ENCODE data around the gene FLII. TPM values are rescaled to one million over a fixed set of nuclear protein-coding genes. Genes with fewer than 3 reads are reported as not detected.

Gene FLII
- total RNA-seq, 2 donors from 2014 or later: 299 to 335 TPM

- H3K36me3 Mint-ChIP-seq (ENCODE audit: low read depth): peaks cover 74% of the 10 kb centered on the region
- DNase-seq: no peak
- no peaks in the 10 kb centered on the region for H3K27me3 ChIP-seq (ENCODE audit: control insufficient read depth, insufficient read depth, low read length, poor library complexity, severe bottlenecking)
- H3K4me1 ChIP-seq (ENCODE audit: control insufficient read depth, insufficient read depth, low read length): no peaks in the 10 kb centered on the region
- H3K9ac ChIP-seq (ENCODE audit: extremely low read depth, low read length, poor library complexity, severe bottlenecking): no peak overlapping the region
- TF ChIP-seq CTCF (conservative IDR thresholded peaks at IDR 0.05): no peak
- H3K9me3 Mint-ChIP-seq: no peaks in the 10 kb centered on the region
- no peak overlapping the region for H3K4me3 Mint-ChIP-seq
- WGBS, 2 experiments (ENCODE audit: insufficient coverage in 1 of 2, insufficient read length in 1 of 2): 95 to 98% methylated on average over 9 of the region's 9 CpGs
- peaks cover 92% of the 10 kb centered on the region for H3K36me3 ChIP-seq (ENCODE audit: control insufficient read depth, insufficient read depth, low read length)
- H3K27me3 Mint-ChIP-seq (ENCODE audit: insufficient read depth): no peaks in the 10 kb centered on the region
- H3K9me3 ChIP-seq (ENCODE audit: control insufficient read depth, low read length): no peaks in the 10 kb centered on the region
- H3K4me3 ChIP-seq (ENCODE audit: low read length): no peak overlapping the region
- H3K4me1 Mint-ChIP-seq: peaks cover 6% of the 10 kb centered on the region
- no peak overlapping the region for H3K27ac ChIP-seq (ENCODE audit: low read depth, low read length)
- peak overlapping the region; percentile 72 for H3K27ac Mint-ChIP-seq
Measured at GRCh38 chr17:18250259-18250658, 8.3 kb downstream of the FLII start.

GRCh38 chr17:18248811-18249210, 9.7 kb downstream of the FLII start:
- 96 to 100% methylated on average over 1 to 7 of the region's 7 CpGs for WGBS, 2 experiments (ENCODE audit: insufficient coverage in 1 of 2, insufficient read length in 1 of 2)
- Histone ChIP-seq H3K9me3 (ENCODE audit: control insufficient read depth, low read length) (no peaks in the 10 kb centered on the region), H3K27ac (ENCODE audit: low read depth, low read length) (no peak overlapping the region), H3K4me1 (ENCODE audit: control insufficient read depth, insufficient read depth, low read length) (no peaks in the 10 kb centered on the region), H3K36me3 (ENCODE audit: control insufficient read depth, insufficient read depth, low read length) (peaks cover 84% of the 10 kb centered on the region), H3K27me3 (ENCODE audit: control insufficient read depth, insufficient read depth, low read length, poor library complexity, severe bottlenecking) (no peaks in the 10 kb centered on the region), H3K9ac (ENCODE audit: extremely low read depth, low read length, poor library complexity, severe bottlenecking) (no peak overlapping the region), H3K4me3 (ENCODE audit: low read length) (no peak overlapping the region)
- no peak for DNase-seq
- no peak overlapping the region for H3K4me3 Mint-ChIP-seq
- no peak overlapping the region for H3K27ac Mint-ChIP-seq
- H3K27me3 Mint-ChIP-seq (ENCODE audit: insufficient read depth): no peaks in the 10 kb centered on the region
- H3K9me3 Mint-ChIP-seq: no peaks in the 10 kb centered on the region
- H3K4me1 Mint-ChIP-seq: peaks cover 6% of the 10 kb centered on the region
- H3K36me3 Mint-ChIP-seq (ENCODE audit: low read depth): peaks cover 74% of the 10 kb centered on the region
- no peak for TF ChIP-seq CTCF (conservative IDR thresholded peaks at IDR 0.05)

GRCh38 chr17:18248300-18248731, 10.2 kb downstream of the FLII start:
- 68 to 76% methylated on average over 8 to 9 of the region's 9 CpGs for WGBS, 2 experiments (ENCODE audit: insufficient coverage in 1 of 2, insufficient read length in 1 of 2)
- peak; percentile 94 for DNase-seq
- peak; percentile 75 for TF ChIP-seq CTCF (conservative IDR thresholded peaks at IDR 0.05)
- no peaks in the 10 kb centered on the region for H3K27me3 Mint-ChIP-seq (ENCODE audit: insufficient read depth)
- Histone ChIP-seq H3K27me3 (ENCODE audit: control insufficient read depth, insufficient read depth, low read length, poor library complexity, severe bottlenecking) (no peaks in the 10 kb centered on the region), H3K9me3 (ENCODE audit: control insufficient read depth, low read length) (no peaks in the 10 kb centered on the region), H3K9ac (ENCODE audit: extremely low read depth, low read length, poor library complexity, severe bottlenecking) (no peak overlapping the region), H3K4me3 (ENCODE audit: low read length) (no peak overlapping the region), H3K36me3 (ENCODE audit: control insufficient read depth, insufficient read depth, low read length) (peaks cover 83% of the 10 kb centered on the region), H3K27ac (ENCODE audit: low read depth, low read length) (no peak overlapping the region), H3K4me1 (ENCODE audit: control insufficient read depth, insufficient read depth, low read length) (no peaks in the 10 kb centered on the region)
- H3K36me3 Mint-ChIP-seq (ENCODE audit: low read depth): peaks cover 74% of the 10 kb centered on the region
- H3K9me3 Mint-ChIP-seq: no peaks in the 10 kb centered on the region
- peaks cover 6% of the 10 kb centered on the region for H3K4me1 Mint-ChIP-seq
- H3K27ac Mint-ChIP-seq: peak overlapping the region; percentile 69
- H3K4me3 Mint-ChIP-seq: no peak overlapping the region

Data from endodermal cell (in vitro differentiated cells).